ENCODE results near the gene UPF3A.
"Not testable (repeated sequence)": the region's sequence is repeated elsewhere in the genome, so short reads cannot be mapped to it uniquely, and the experiment has no call there.

Gene UPF3A

DNA sequence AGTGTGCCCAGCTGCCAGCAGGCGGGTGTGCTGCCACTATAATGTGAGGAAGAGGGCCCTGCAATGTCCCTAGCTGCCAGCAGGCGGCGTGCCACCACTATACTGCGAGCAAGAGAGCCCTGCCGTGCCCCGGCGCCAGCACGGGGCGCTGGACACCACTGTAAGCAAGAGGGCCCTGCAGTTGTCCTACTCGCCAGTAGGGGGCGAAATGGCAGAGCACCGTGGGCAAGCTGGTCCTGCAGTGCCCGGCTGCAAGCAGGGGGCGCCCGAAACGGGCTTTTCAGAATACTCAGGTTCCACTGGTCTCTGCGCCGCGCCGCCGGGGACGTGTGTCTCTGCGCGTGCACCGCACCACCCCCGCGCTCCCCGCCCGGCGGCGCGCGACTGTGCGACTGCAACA, 71.4 kb downstream of the UPF3A start:
- TF ChIP-seq, protein P1, sequence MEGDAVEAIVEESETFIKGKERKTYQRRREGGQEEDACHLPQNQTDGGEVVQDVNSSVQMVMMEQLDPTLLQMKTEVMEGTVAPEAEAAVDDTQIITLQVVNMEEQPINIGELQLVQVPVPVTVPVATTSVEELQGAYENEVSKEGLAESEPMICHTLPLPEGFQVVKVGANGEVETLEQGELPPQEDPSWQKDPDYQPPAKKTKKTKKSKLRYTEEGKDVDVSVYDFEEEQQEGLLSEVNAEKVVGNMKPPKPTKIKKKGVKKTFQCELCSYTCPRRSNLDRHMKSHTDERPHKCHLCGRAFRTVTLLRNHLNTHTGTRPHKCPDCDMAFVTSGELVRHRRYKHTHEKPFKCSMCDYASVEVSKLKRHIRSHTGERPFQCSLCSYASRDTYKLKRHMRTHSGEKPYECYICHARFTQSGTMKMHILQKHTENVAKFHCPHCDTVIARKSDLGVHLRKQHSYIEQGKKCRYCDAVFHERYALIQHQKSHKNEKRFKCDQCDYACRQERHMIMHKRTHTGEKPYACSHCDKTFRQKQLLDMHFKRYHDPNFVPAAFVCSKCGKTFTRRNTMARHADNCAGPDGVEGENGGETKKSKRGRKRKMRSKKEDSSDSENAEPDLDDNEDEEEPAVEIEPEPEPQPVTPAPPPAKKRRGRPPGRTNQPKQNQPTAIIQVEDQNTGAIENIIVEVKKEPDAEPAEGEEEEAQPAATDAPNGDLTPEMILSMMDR (conservative IDR thresholded peaks at IDR 0.05; ENCODE audit: low read depth, low read length), result peak; percentile 39
- not testable (repeated sequence) for H3K4me3 ChIP-seq (ENCODE audit: low read depth, low read length)
- peak; percentile 24 for DNase-seq (ENCODE audit: low read depth)

DNA sequence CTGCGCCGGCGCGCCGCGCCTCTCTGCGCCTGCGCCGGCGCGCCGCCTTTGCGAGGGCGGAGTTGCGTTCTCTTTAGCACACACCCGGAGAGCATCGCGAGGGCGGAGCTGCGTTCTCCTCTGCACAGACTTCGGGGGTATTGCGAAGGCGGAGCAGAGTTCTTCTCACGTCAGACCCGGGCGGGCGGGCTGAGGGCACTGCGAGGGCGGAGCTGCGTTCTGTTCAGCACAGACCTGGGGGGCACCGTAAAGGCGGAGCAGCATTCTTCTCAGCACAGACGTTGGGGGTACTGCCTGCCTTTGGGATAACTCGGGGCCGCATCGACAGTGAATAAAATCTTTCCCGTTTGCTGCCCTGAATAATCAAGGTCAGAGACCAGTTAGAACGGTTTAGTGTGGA, 72.0 kb downstream of the UPF3A start:
- DNase-seq (ENCODE audit: low read depth); H3K4me3 ChIP-seq (ENCODE audit: low read depth, low read length): not testable (repeated sequence)

All from choroid plexus epithelial cell (primary cell).